ENCODE measurements around the gene WNT3A.

The WNT3A gene

DNA sequence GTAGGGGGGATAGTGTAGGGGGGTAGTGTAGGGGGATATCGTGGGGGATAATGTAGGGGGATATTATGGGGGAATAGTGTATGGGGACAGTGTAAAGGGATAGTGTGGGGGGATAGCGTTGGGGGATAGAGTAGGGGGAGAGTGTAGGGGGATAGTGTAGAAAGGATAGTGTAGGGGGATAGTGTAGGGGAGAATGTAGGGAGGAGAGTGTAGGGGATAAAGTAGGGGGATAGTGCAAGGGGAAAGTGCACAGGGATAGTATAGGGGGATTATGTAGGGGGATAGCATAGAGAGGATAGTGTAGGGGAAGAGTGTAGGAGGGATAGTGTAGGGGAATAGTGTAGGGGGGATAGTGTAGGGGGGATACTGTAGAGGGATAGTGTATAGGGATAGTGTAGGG lies 63.4 kb downstream of the WNT3A start:
- TF ChIP-seq, protein P1, sequence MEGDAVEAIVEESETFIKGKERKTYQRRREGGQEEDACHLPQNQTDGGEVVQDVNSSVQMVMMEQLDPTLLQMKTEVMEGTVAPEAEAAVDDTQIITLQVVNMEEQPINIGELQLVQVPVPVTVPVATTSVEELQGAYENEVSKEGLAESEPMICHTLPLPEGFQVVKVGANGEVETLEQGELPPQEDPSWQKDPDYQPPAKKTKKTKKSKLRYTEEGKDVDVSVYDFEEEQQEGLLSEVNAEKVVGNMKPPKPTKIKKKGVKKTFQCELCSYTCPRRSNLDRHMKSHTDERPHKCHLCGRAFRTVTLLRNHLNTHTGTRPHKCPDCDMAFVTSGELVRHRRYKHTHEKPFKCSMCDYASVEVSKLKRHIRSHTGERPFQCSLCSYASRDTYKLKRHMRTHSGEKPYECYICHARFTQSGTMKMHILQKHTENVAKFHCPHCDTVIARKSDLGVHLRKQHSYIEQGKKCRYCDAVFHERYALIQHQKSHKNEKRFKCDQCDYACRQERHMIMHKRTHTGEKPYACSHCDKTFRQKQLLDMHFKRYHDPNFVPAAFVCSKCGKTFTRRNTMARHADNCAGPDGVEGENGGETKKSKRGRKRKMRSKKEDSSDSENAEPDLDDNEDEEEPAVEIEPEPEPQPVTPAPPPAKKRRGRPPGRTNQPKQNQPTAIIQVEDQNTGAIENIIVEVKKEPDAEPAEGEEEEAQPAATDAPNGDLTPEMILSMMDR (IDR thresholded peaks at IDR 0.05; ENCODE audit: insufficient read depth, low read length, poor library complexity, severe bottlenecking): no peak
- Histone ChIP-seq H3K27me3 (replicated peaks; ENCODE audit: control insufficient read depth, insufficient read depth, low read length) (no peaks in the 10 kb centered on the region; the same call in 1 of the 2 replicates), H3K4me3 (replicated peaks; ENCODE audit: low read depth, low read length) (no peak overlapping the region), H3K36me3 (ENCODE audit: control insufficient read depth, insufficient read depth, low read length) (no peaks in the 10 kb centered on the region)
- no peak for DNase-seq (ENCODE audit: extremely low read depth, insufficient read length)

DNA sequence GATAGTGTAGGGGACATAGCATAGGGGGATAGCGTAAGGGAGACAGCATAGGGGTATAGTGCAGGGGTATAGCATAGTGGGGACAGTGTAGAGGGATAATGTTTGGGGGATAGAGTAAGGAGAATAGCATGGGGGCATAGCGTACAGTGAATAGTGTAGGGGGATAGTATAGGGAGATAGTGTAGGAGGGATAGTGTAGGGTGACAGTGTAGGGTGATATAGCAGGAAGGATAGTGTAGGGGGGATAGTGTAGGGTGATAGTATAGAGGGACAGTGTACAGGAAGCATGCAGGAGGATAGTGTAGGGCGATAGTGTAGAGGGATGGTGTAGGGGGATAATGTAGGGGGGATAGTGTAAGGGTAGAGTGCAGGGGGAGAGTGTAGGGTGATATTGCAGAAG lies 64.1 kb downstream of the WNT3A start:
- no peak for DNase-seq (ENCODE audit: extremely low read depth, insufficient read length)
- no peaks in the 10 kb centered on the region; the same call in 1 of the 2 replicates for H3K27me3 ChIP-seq (replicated peaks; ENCODE audit: control insufficient read depth, insufficient read depth, low read length)
- no peaks in the 10 kb centered on the region for H3K36me3 ChIP-seq (ENCODE audit: control insufficient read depth, insufficient read depth, low read length)
- TF ChIP-seq, protein P1 (IDR thresholded peaks at IDR 0.05; ENCODE audit: insufficient read depth, low read length, poor library complexity, severe bottlenecking): no peak
- H3K4me3 ChIP-seq (replicated peaks; ENCODE audit: low read depth, low read length): no peak overlapping the region

DNA sequence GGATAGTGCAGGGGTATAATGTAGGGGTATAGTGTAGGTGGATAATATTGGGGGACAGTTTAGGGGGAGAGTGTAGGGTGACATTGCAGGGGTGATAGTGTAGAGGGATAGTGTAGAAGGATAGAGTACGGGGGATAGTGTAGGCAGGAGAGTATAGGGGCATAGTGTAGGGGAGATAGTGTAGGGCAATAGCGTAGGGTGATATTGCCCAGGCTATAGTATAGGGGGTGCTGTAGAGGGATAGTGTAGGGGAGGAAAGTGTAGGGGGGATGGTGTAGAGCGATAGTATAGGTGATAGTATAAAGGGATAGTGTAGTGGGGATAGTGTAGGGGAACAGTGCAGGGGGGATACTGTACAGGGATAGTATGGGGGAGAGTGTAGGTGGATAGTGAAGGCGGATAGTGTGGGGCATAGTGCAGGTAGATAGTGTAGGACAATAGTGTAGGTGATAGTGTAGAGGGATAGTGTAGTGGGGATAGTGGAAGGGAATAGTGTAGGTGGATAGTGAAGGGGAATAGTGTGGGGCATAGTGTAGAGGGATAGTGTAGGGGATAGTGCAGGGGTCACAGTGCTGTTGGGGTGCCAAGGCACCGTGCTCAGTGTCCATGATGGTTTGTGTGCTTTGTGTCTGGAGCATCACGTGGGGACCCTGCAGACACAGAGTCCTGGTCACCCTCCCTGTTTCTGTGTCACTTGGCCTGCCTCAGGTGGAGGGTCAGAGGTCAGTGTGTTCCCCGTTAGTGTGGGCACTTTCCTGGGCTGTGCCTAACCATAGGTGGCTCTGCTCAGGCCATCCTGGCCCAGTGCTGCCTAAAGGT lies 65.2 kb downstream of the WNT3A start:
- H3K27me3 ChIP-seq (replicated peaks; ENCODE audit: control insufficient read depth, insufficient read depth, low read length): no peaks in the 10 kb centered on the region
- TF ChIP-seq, protein P1 (IDR thresholded peaks at IDR 0.05; ENCODE audit: insufficient read depth, low read length, poor library complexity, severe bottlenecking): no peak
- no peak for DNase-seq (ENCODE audit: extremely low read depth, insufficient read length)
- no peaks in the 10 kb centered on the region for H3K36me3 ChIP-seq (ENCODE audit: control insufficient read depth, insufficient read depth, low read length)
- no peak overlapping the region for H3K4me3 ChIP-seq (replicated peaks; ENCODE audit: low read depth, low read length)

DNA sequence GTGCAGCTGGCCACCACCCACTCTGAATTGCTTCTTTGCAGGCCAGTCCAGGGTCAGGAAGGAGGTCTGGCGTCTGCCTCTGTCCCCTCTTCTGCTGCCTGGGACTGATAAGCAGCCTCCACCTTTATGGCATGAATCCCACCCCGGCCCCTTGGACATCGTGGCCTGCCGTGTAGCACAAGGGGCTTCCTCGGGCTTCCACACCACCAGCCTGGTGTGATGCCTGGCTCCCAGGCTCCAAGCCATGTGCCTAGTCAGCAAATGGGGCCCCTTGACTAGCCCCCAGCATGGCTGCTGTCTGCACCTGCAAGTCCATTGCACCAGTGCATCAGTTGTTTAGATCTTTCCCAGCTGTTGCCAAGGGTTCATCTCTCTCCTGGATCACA lies 65.9 kb downstream of the WNT3A start:
- no peak for DNase-seq (ENCODE audit: extremely low read depth, insufficient read length)
- TF ChIP-seq, protein P1 (IDR thresholded peaks at IDR 0.05; ENCODE audit: insufficient read depth, low read length, poor library complexity, severe bottlenecking): no peak
- H3K27me3 ChIP-seq (replicated peaks; ENCODE audit: control insufficient read depth, insufficient read depth, low read length): no peaks in the 10 kb centered on the region
- H3K36me3 ChIP-seq (ENCODE audit: control insufficient read depth, insufficient read depth, low read length): no peaks in the 10 kb centered on the region; the same call in 1 of the 2 replicates
- H3K4me3 ChIP-seq (replicated peaks; ENCODE audit: low read depth, low read length): no peak overlapping the region

DNA sequence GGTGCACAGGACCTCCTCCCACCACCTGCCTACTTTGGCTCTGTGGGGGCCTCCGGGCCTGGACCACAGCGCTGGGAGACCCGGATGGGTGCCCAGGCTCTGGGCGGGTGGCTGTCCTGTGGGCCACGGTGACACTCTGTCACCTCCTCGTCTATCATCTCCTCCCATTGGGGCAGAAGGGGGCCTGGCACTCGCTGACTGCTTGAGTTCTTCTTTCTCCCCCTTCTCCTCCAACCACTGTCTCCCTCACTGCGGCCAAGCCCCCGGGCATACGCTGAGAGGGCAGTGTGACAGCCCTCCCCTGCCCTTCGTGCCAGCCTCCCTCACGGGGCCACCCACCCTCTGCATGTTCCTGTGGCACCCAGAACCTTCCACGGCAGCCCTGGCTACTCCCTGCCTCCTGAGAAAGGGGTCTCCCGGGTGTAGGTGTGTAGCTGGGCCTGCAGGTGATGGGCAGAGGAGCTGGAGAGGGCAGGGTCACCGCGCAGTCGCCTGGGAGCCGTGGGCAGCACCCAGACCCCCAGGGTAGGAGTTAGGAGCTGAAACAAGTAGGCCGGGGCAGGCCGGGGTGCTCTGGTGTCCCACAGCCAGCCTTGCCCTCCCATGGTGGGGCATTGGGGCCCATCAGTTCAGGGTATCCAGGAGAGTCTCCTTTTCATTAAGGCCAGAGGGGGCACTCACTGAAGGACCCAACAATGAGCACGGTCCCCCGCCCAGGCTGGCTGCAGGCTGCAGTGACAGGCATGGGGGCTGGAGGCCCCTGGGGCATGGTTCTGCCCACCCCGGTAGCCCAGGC lies 66.5 kb downstream of the WNT3A start:
- DNase-seq (ENCODE audit: extremely low read depth, insufficient read length): no peak
- H3K27me3 ChIP-seq (replicated peaks; ENCODE audit: control insufficient read depth, insufficient read depth, low read length): no peaks in the 10 kb centered on the region

More for the DNA sequence above, 66.5 kb downstream of the WNT3A start:
- H3K4me3 ChIP-seq (replicated peaks; ENCODE audit: low read depth, low read length): no peak overlapping the region
- no peaks in the 10 kb centered on the region; the same call in 1 of the 2 replicates for H3K36me3 ChIP-seq (ENCODE audit: control insufficient read depth, insufficient read depth, low read length)
- TF ChIP-seq, protein P1 (IDR thresholded peaks at IDR 0.05; ENCODE audit: insufficient read depth, low read length, poor library complexity, severe bottlenecking): no peak

Data from GM06990 (cell line).